Body of pancreas (tissue), 4 donors: ENCODE measurements around the gene ENAH.

ENCODE experiments used
- POLR2A ChIP-seq, 3 donors: fragments of 450-650 bp; IDR thresholded peaks; one replicate each; pipeline ENCODE4 v1.6.1; 2016; ENCODE audit warnings: antibody characterized with exemption in 3 of 3, mild to moderate bottlenecking in 2 of 3
- TF ChIP-seq, protein P1 (sequence below), 7 experiments: fragments of 450-650 bp in 4 of 7; fragments of 200-600 bp in 3 of 7; sonication (generic) in 3 of 7; IDR thresholded peaks; one replicate each; pipeline ENCODE4 v1.5.1; 2016 to 2019; ENCODE audit warnings: antibody characterized with exemption in 7 of 7

DNA sequence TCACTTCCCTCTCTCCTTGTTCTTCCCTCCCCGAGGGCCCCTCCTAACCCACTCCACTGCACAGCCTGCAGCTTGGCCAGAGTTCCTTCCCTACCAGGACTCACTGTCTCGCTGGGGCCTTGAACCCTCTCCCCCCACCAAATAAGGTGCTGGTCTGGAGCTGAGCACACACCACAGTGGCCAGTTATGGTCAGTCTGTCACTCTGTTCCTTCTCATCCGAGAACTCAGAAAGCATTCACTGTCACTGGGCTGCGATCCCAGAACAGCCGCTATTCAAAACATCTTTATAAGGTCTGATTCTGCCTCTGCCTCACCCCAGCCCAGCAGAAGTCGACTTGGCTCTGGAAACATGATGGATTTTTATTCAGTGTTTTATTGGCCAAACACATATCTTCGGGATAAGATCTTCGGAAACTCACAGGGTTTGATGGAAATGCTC lies 205.3 kb downstream of the ENAH start:
- TF ChIP-seq, protein P1, sequence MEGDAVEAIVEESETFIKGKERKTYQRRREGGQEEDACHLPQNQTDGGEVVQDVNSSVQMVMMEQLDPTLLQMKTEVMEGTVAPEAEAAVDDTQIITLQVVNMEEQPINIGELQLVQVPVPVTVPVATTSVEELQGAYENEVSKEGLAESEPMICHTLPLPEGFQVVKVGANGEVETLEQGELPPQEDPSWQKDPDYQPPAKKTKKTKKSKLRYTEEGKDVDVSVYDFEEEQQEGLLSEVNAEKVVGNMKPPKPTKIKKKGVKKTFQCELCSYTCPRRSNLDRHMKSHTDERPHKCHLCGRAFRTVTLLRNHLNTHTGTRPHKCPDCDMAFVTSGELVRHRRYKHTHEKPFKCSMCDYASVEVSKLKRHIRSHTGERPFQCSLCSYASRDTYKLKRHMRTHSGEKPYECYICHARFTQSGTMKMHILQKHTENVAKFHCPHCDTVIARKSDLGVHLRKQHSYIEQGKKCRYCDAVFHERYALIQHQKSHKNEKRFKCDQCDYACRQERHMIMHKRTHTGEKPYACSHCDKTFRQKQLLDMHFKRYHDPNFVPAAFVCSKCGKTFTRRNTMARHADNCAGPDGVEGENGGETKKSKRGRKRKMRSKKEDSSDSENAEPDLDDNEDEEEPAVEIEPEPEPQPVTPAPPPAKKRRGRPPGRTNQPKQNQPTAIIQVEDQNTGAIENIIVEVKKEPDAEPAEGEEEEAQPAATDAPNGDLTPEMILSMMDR (IDR thresholded peaks at IDR 0.05): no peak
- no peak for TF ChIP-seq POLR2A (IDR thresholded peaks at IDR 0.05)
